ENCODE measurements around the gene PAOX.

Gene PAOX

DNA sequence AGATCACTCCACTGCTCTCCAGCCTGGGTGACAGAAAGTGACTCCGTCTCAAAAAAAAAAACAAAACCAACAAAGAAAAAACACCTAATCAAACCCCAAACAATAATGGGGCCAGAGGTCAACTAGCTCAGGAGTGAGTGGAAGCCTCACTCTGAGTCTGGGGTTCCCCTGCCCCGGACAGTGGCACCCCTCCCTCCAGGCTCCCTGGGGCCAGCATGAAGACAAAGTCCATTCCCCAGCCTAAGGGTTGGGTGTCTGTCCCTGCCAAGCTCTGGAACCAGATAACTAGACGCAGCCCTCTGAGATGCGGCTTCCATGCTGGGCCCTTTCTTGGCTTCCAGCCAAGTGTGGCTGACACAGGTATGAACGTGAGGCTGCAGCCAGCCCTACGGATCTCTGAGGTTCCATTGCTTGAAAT is 19.5 kb upstream of the PAOX start:
- TF ChIP-seq TAF1 (IDR thresholded peaks at IDR 0.05; ENCODE audit: low read depth) (no peak), NFIC (IDR thresholded peaks at IDR 0.05) (peak; percentile 92), ZBTB7A (IDR thresholded peaks at IDR 0.05; ENCODE audit: low read depth) (no peak)

DNA sequence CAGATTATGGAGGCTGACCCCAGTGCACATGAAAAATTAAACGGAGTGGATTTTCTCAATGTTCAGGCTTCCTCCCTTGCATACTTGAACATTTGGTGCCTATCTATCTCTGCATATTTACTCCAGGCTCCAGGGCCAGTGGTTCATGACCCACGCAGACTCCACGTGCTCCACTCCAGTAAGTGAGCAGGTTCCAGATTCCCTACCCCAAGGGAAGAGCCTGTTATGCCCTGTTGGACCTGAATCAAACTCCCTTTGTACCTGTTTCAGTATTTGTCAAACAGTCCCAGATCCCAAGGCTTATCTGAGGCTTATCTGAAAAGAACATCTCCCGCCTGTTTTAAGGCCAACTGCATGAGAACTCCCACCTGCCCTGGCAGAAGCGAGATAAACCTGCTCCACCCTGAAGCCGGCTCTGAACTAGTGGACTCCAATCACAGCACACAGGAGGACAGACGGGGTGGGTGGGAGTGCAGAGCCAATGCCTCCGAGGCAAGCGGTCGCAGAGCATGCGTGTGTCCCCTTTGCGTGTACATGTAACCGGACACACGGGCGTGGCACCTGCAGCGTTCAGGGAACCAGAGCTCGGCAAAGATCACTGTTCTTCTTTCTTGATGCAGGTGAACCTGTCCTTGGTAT is 19.0 kb upstream of the PAOX start:
- TF ChIP-seq, protein P1, sequence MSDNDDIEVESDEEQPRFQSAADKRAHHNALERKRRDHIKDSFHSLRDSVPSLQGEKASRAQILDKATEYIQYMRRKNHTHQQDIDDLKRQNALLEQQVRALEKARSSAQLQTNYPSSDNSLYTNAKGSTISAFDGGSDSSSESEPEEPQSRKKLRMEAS (IDR thresholded peaks at IDR 0.05) = no peak
- TF ChIP-seq TCF12 (IDR thresholded peaks at IDR 0.05; ENCODE audit: low read depth) (no peak), TEAD4 (IDR thresholded peaks at IDR 0.05) (no peak), EP300 (IDR thresholded peaks at IDR 0.05; ENCODE audit: borderline replicate concordance) (no peak), EGR1 (IDR thresholded peaks at IDR 0.05) (no peak), ZBTB7A (IDR thresholded peaks at IDR 0.05; ENCODE audit: low read depth) (no peak), YY1 (IDR thresholded peaks at IDR 0.05; ENCODE audit: low read depth) (no peak), FOXM1 (IDR thresholded peaks at IDR 0.05; ENCODE audit: borderline replicate concordance, low read depth) (no peak), RAD21 (IDR thresholded peaks at IDR 0.05; ENCODE audit: low read depth) (no peak), TAF1 (IDR thresholded peaks at IDR 0.05; ENCODE audit: low read depth) (no peak)
- TF ChIP-seq, protein P2, sequence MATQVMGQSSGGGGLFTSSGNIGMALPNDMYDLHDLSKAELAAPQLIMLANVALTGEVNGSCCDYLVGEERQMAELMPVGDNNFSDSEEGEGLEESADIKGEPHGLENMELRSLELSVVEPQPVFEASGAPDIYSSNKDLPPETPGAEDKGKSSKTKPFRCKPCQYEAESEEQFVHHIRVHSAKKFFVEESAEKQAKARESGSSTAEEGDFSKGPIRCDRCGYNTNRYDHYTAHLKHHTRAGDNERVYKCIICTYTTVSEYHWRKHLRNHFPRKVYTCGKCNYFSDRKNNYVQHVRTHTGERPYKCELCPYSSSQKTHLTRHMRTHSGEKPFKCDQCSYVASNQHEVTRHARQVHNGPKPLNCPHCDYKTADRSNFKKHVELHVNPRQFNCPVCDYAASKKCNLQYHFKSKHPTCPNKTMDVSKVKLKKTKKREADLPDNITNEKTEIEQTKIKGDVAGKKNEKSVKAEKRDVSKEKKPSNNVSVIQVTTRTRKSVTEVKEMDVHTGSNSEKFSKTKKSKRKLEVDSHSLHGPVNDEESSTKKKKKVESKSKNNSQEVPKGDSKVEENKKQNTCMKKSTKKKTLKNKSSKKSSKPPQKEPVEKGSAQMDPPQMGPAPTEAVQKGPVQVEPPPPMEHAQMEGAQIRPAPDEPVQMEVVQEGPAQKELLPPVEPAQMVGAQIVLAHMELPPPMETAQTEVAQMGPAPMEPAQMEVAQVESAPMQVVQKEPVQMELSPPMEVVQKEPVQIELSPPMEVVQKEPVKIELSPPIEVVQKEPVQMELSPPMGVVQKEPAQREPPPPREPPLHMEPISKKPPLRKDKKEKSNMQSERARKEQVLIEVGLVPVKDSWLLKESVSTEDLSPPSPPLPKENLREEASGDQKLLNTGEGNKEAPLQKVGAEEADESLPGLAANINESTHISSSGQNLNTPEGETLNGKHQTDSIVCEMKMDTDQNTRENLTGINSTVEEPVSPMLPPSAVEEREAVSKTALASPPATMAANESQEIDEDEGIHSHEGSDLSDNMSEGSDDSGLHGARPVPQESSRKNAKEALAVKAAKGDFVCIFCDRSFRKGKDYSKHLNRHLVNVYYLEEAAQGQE (IDR thresholded peaks at IDR 0.05; ENCODE audit: low read depth) = no peak

DNA sequence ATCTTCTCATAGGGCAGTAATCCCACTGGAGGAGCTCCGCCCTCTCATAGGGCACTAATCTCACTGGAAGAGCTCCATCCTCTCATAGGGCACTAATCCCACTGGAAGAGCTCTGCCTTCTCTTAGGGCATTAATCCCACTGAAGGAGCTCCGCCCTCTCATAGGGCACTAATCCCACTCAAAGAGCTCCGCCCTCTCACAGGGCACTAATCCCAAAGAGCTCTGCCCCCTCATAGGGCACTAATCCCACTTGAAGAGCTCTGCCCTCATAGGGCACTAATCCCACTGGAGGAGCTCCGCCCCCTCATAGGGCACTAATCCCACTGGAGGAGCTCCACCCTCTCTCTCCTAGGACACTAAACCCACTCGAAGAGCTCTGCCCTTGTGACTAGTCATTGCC is 17.8 kb upstream of the PAOX start:
- TF ChIP-seq ZBTB7A (IDR thresholded peaks at IDR 0.05; ENCODE audit: low read depth) = no peak
- no peak for TF ChIP-seq NFIC (IDR thresholded peaks at IDR 0.05)
- TF ChIP-seq, protein P3, sequence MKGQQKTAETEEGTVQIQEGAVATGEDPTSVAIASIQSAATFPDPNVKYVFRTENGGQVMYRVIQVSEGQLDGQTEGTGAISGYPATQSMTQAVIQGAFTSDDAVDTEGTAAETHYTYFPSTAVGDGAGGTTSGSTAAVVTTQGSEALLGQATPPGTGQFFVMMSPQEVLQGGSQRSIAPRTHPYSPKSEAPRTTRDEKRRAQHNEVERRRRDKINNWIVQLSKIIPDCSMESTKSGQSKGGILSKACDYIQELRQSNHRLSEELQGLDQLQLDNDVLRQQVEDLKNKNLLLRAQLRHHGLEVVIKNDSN (IDR thresholded peaks at IDR 0.05) = no peak

DNA sequence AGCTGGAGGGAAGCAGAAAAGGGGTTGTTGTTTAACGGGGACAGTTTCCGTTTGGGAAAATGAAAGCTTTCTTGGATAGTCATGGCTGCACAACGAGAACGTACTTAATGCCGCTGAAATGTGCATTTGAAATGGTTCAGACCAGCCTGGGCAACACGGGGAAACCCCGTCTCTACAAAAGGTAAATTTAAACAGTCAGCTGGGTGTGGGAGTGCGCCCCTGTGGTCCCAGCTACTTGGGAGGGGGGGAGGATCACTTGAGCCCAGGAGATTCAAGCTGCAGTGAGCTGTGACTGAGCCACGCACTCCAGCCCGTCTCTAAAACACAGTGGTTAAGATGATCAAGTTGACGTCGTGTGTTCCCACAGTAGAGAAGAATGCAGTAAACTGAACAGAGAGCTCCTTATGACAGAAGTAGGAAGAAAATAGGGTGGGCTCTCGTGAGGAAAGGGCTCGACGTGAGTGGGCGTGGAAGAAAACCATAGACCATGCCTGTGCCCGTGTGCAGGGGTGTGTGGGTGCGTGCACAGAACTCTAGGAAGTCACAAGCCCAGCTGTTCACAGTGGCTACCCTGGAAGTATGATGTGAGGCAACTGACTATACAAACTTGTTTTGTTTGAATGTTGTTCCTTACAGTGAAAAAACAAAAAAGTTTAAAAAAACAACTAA is 17.2 kb upstream of the PAOX start:
- TF ChIP-seq, protein P1 (IDR thresholded peaks at IDR 0.05) = no peak
- TF ChIP-seq CEBPB (IDR thresholded peaks at IDR 0.05) = no peak

DNA sequence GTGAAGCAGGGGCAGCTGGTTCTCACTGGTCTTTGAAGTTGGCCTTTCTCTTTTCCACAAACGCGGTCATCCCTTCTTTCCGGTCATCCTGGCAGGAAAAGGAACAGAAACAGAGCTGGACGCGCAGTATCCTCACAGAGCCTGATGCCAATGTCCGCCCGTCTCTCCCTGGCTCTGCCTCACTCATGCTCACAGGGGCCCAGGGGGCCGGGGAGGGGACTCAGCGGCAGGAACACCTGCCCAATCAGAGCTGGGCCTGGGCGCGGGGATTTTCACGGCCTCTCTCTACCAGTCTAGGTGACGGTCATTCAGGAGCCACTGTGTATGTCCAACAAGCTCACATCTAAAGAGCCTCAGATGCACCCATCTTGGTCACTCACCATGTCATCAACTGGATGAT is 16.2 kb upstream of the PAOX start:
- TF ChIP-seq TEAD4 (IDR thresholded peaks at IDR 0.05) (no peak), TAF1 (IDR thresholded peaks at IDR 0.05; ENCODE audit: low read depth) (no peak), YY1 (IDR thresholded peaks at IDR 0.05; ENCODE audit: low read depth) (no peak), FOXM1 (IDR thresholded peaks at IDR 0.05; ENCODE audit: borderline replicate concordance, low read depth) (no peak), CREB1 (IDR thresholded peaks at IDR 0.05; ENCODE audit: low read depth) (no peak), TCF12 (IDR thresholded peaks at IDR 0.05; ENCODE audit: low read depth) (no peak), EP300 (IDR thresholded peaks at IDR 0.05; ENCODE audit: borderline replicate concordance) (no peak)

DNA sequence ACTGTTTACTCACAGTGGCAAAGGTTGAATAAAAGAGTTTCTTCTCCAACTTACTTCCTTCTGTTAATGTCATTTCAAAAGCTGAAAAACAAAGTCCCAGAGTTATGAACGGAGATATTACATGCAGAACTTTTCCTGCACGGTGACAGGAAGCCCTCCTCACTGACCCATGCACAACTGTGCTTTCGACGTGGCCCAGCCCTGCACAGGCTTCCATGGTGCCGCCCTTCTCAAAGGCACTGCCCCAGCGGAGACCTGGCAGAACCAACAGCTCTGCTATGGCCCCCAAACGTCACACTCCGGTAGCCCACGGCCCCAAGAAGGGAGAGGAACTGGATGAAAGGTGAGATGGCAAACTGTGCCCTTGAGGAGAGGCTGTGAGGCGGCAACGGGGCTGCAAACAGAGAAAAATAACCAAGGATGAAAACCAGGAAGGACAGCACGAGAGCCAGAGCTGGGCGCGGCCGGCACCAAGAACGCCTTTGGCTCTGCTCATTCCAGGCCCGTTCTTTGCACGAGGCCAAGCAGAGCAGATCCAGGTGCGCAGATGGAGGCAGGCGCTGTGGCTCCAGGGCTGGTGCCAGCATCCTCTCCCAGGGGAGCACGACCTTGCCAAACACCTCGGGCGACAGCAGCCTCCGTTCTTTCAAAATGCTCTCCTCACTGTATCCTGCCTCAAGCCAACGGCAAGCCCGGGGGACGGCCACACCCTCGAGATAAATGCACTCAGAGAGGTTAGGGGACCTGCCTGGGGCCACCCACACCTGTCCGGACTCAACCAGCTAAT is 14.2 kb upstream of the PAOX start:
- no peak for TF ChIP-seq TAF1 (IDR thresholded peaks at IDR 0.05; ENCODE audit: low read depth)
- TF ChIP-seq FOXM1 (IDR thresholded peaks at IDR 0.05; ENCODE audit: borderline replicate concordance, low read depth) = no peak
- TF ChIP-seq, protein P2 (IDR thresholded peaks at IDR 0.05; ENCODE audit: low read depth) = no peak
- TF ChIP-seq, protein P1 (IDR thresholded peaks at IDR 0.05) = no peak
- no peak for TF ChIP-seq YY1 (IDR thresholded peaks at IDR 0.05; ENCODE audit: low read depth)
- no peak for TF ChIP-seq NFIC (IDR thresholded peaks at IDR 0.05)
- no peak for TF ChIP-seq ZBTB7A (IDR thresholded peaks at IDR 0.05; ENCODE audit: low read depth)

Data from Ishikawa (cell line).